SH-SY5Y (cell line): ENCODE measurements around the gene KIF19.

Experiments used
- GATA2 ChIP-seq: IDR thresholded peaks from 2 replicates; pipeline ENCODE4 v1.6.1; 2011; ENCODE audit warnings: mild to moderate bottlenecking, low read depth, low read length
- GATA3 ChIP-seq: IDR thresholded peaks from 2 replicates; pipeline ENCODE4 v1.6.1; 2011; ENCODE audit warnings: low read depth, mild to moderate bottlenecking, low read length, moderate library complexity

DNA sequence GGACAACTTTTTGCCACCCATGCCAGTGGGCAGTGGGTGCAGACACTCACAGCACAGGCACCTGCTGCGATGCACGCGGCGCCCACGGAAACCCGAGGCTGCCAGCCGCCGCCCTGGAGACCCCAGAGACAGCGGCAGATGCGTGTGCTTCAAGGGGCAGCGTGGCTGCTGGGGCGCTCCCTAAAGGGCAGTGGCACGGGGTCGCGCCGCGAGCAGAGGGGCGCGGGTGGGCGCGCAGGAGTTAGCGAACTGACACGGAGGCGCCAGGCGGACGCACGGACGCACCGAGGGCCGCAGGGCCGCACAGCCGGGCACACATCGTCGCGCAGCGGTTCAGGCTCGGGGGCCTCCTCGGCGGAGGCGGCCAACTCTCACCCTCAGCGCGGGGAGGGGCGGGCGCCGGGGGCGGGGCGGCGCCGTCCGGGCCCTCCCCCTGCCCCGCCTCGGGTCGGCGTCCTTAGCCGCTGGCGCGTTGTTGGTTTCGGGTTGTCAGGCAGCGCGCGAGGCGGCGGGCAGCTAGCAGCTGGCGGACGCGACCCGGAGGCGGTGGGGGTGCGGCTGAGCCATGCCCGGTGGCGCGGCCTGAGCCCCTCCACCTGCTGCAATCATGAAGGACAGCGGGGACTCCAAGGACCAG, at the start of gene KIF19:
- no peak for TF ChIP-seq GATA3
- TF ChIP-seq GATA2: no peak
